Measurements from ENCODE around the gene CUX1.
"Not testable (repeated sequence)": the region's sequence is repeated elsewhere in the genome, so short reads cannot be mapped to it uniquely, and the experiment has no call there.

The CUX1 gene

DNA sequence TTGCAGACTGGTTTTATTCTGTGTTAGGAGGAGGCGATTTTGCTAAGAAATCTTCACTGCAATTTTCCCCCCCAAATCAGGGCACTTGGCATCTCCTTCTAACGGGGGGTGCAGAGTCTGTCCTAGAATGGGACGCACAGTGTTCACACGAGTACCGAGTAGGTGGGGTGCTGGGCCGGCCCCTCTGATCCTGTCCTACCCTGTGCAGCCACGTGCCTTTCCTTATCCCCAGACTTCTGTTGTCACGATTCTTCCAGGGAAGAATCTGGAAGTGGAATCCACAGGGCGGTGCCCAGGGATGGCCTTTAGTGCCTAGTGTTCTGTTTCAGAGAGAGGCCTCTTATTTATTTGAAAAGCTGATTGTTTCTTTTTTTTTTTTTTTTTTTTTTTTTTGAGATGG, 16.4 kb downstream of the CUX1 start:
- no peak overlapping the region for H3K4me3 ChIP-seq (ENCODE audit: low read depth, low read length)
- no peak for DNase-seq (ENCODE audit: low read depth)
- TF ChIP-seq, protein P1, sequence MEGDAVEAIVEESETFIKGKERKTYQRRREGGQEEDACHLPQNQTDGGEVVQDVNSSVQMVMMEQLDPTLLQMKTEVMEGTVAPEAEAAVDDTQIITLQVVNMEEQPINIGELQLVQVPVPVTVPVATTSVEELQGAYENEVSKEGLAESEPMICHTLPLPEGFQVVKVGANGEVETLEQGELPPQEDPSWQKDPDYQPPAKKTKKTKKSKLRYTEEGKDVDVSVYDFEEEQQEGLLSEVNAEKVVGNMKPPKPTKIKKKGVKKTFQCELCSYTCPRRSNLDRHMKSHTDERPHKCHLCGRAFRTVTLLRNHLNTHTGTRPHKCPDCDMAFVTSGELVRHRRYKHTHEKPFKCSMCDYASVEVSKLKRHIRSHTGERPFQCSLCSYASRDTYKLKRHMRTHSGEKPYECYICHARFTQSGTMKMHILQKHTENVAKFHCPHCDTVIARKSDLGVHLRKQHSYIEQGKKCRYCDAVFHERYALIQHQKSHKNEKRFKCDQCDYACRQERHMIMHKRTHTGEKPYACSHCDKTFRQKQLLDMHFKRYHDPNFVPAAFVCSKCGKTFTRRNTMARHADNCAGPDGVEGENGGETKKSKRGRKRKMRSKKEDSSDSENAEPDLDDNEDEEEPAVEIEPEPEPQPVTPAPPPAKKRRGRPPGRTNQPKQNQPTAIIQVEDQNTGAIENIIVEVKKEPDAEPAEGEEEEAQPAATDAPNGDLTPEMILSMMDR (IDR thresholded peaks at IDR 0.05; ENCODE audit: control insufficient read depth, extremely low read depth, insufficient read depth) = no peak

DNA sequence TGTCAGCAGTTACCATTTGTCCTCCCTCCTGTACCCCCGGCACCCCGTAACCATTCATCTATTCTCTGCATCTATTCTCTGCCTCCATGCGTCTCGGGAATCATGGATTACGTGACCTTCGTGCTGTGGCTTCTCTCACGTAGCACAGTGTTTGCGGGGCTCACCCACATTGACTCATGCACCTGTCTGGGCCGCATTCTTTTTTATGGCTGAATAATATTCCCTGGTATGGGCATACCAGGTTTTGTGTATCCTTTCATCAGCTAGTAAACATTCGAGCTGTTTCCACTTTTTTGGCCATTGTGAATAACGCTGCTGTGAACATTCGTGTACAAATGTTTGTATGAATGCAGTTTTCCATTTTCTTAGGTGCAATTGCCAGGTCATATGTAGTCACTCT, 17.7 kb downstream of the CUX1 start:
- DNase-seq (ENCODE audit: low read depth) = no peak
- TF ChIP-seq, protein P1 (IDR thresholded peaks at IDR 0.05; ENCODE audit: control insufficient read depth, extremely low read depth, insufficient read depth) = no peak
- no peak overlapping the region for H3K4me3 ChIP-seq (ENCODE audit: low read depth, low read length)

DNA sequence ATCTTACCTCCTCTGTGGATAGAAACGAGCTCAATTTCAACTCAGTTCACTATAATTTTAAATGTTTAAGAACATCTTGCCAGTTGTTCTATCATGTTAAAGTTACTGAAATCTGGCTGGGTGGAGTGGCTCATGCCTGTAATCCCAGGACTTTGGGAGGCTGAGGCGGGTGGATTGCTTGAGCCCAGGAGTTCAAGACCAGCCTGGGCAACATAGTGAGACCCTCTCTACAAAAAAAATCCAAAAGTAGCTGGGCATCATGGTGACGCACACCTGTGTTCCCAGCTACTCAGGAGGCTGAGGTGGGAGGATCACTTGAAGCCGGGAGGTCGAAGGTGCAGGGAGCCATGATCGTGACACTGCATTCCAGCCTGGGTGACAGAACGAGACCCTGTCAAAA, 20.0 kb downstream of the CUX1 start:
- not testable (repeated sequence) for DNase-seq (ENCODE audit: low read depth); H3K4me3 ChIP-seq (ENCODE audit: low read depth, low read length)

DNA sequence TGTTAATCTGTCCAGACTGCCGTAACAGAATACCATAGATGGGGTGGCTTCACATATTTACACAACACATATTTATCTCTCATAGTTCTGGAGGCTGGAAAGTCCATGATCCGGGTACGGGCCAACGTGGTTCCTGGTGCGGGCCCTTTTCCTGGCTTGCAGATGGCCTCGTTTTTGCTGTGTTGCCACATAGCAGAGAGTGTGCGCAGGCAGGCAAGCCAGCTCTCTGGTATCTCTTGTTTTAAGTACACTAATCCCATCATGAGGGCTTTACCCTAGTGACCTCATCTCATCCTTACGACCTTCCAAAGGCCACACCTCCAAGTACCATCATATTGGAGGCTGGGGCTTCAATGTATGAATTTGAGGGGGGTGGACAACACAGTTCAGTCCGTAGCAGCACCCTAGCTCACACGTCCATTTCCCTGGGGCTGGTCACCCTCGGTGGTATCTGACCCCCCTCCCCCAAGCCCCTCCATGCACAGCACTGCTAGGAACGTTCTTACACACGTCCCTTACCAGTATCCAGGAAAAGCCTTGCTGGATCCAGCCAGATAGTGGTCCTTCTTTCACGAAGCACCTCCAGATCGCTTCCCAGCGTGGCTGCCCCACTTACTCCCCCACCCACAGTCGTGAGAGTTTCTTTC, 21.5 kb downstream of the CUX1 start:
- TF ChIP-seq, protein P1 (IDR thresholded peaks at IDR 0.05; ENCODE audit: control insufficient read depth, extremely low read depth, insufficient read depth) = no peak
- no peak overlapping the region for H3K4me3 ChIP-seq (ENCODE audit: low read depth, low read length)
- DNase-seq (ENCODE audit: low read depth) = no peak

DNA sequence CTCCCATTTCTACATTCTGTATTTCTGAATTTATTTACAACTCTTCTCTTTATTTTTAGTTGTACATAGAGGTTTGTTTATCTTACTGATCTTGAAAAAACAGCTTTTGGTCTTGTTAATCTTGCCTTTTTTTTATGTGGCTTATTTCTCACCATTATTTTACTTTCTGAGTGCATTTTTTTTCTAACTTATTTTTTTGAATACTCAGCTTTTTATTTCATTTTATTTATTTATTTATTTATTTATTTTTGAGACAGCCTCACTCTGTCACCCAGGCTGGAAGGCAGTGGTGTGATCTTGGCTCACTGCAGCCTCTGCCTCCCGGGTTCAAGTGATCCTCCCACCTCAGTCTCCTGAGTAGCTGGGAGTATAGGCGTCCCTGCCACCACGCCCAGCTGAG, 23.9 kb downstream of the CUX1 start:
- TF ChIP-seq, protein P1 (IDR thresholded peaks at IDR 0.05; ENCODE audit: control insufficient read depth, extremely low read depth, insufficient read depth) = no peak
- no peak for DNase-seq (ENCODE audit: low read depth)
- no peak overlapping the region for H3K4me3 ChIP-seq (ENCODE audit: low read depth, low read length)

DNA sequence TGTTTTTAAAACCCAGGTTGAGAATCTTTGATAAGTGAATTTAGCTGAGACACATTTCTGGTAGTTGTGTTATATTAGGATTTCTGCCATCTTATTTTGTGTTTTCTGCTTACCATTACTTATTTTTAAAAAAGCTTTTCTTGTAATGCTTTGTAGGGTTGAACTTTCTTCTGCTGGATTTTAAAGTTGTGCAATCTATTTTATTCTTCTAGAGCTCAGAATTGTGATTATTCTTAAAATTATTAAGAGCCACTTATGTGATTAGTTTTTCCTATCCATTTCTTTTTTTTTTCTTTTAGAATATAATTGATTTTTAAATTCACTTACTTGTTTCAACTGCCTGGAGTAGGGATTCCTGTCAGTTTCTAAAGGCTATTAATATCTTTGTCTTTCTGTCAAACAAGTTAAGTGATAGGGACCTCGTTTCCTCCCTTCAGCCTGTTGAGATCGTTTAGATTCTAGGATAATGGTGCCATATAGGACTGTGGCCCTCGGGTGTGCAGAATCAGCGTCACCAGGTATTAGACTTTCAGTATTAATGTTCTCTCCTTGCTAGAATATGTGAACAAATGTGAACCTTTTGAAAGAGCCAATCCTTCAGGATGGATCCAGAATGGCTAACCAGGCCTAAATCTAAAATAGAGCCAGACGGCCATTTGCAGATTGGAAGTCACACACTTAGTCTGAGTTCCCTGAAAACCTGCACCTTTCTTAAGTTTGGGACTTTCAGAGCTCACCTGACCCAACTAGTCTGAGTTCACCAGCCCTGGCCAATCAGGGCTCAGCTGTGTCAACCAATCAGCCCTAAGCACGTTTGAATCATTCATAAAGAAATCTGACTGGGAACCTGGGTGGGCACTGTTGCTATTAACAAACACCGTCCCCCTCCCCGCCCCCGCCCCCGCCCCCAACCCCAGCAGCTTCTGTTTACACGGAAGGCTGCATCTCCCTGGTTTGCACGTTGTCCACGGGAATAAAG, 26.2 kb downstream of the CUX1 start:
- TF ChIP-seq, protein P1 (IDR thresholded peaks at IDR 0.05; ENCODE audit: control insufficient read depth, extremely low read depth, insufficient read depth) = no peak
- no peak overlapping the region for H3K4me3 ChIP-seq (ENCODE audit: low read depth, low read length)
- no peak for DNase-seq (ENCODE audit: low read depth)

DNA sequence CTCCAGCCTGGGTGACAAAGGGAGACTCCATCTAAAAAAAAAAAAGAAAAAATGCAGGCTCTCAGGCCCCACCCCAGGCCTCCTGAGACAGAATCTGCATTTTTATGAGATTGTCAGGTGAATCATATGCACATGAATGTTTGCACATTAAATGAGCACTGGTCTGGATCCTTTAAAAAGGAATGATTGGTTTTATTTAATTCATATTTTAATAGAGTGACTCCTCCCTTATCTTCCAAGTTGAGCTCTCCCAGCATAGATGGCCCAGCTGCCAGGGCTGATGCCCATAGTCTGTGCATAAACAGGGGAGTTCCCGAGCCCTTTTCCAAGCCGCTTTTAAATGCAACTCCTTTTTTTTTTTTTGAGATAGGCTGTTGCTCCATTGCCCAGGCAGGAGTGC, 28.5 kb downstream of the CUX1 start:
- no peak for DNase-seq (ENCODE audit: low read depth)

More for the DNA sequence above, 28.5 kb downstream of the CUX1 start:
- TF ChIP-seq, protein P1 (IDR thresholded peaks at IDR 0.05; ENCODE audit: control insufficient read depth, extremely low read depth, insufficient read depth) = no peak
- H3K4me3 ChIP-seq (ENCODE audit: low read depth, low read length) = no peak overlapping the region
